Esophagus muscularis mucosa (tissue), 4 donors: ENCODE data around the gene PDK1.

ENCODE experiments used
- EP300 ChIP-seq: sonication (generic); formaldehyde crosslinking; IDR thresholded peaks from one replicate; pipeline ENCODE4 v1.6.1; 2017; ENCODE audit warnings: antibody characterized with exemption
- POLR2A ChIP-seq: fragments of 450-650 bp; IDR thresholded peaks from one replicate; pipeline ENCODE4 v1.6.1; 2017; ENCODE audit warnings: antibody characterized with exemption, moderate library complexity, mild to moderate bottlenecking, low read depth
- POLR2AphosphoS5 ChIP-seq, 2 donors: sonication (generic); formaldehyde crosslinking; IDR thresholded peaks; one replicate each; pipeline ENCODE4 v1.6.1; 2017; ENCODE audit warnings: antibody characterized with exemption in 2 of 2
- TF ChIP-seq, protein P1 (sequence below), 3 experiments: fragments of 200-600 bp in 2 of 3; fragments of 450-650 bp in 1 of 3; sonication (generic) in 2 of 3; IDR thresholded peaks; one replicate each; pipeline ENCODE4 v1.5.1; 2017 to 2019; ENCODE audit warnings: antibody characterized with exemption in 3 of 3, mild to moderate bottlenecking in 2 of 3, moderate library complexity in 1 of 3

- TF ChIP-seq, protein P1, sequence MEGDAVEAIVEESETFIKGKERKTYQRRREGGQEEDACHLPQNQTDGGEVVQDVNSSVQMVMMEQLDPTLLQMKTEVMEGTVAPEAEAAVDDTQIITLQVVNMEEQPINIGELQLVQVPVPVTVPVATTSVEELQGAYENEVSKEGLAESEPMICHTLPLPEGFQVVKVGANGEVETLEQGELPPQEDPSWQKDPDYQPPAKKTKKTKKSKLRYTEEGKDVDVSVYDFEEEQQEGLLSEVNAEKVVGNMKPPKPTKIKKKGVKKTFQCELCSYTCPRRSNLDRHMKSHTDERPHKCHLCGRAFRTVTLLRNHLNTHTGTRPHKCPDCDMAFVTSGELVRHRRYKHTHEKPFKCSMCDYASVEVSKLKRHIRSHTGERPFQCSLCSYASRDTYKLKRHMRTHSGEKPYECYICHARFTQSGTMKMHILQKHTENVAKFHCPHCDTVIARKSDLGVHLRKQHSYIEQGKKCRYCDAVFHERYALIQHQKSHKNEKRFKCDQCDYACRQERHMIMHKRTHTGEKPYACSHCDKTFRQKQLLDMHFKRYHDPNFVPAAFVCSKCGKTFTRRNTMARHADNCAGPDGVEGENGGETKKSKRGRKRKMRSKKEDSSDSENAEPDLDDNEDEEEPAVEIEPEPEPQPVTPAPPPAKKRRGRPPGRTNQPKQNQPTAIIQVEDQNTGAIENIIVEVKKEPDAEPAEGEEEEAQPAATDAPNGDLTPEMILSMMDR (IDR thresholded peaks at IDR 0.05), result no peak
- no peak for TF ChIP-seq POLR2AphosphoS5 (IDR thresholded peaks at IDR 0.05)
- TF ChIP-seq POLR2A, result no peak
- no peak for TF ChIP-seq EP300
These were observed 15.5 kb upstream of the PDK1 start for GRCh38 chr2:172540421-172540820.
